Measurements from ENCODE around the gene LDLRAP1.

LDLRAP1 gene

DNA sequence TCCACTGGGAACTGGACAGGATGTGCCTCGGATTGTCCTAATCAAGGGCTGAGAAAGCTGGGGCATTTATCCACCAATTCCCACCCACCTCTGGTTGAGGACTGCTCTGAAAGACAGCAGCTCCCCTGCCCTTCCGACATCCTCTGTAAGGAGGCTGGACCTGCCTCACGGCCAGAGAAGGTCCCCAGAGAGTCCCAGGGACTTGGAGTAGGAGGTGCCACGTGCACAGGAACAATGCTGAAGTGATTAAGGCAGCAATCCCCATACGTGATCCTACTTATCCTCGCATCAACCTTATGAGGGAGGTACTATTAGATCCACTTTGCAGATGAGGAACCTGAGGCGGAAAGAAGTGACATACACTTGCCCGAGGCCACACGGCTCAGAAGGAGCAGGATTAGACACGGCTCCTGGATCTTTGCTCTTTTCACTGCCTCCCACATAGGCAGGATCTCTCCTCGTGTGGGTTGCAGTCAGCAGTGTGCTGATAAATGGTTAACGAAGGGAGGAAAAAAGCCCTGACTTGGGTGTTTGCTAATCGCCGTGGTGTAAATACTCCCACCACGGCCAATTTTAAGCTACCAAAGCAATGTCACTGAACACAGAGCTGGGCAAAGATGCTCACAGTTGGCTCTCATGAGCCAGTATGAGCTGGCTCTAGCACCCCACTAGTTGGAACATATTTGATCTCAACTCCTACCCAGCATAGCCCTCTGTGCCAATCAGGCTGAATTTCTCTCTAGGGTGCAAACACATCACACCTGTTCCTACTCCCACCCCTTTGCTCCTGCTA, 18.6 kb upstream of the LDLRAP1 start:
- DNase-seq = no peak

GRCh38 chr1:25525361-25525688, 18.1 kb upstream of the LDLRAP1 start:
- DNase-seq = no peak

DNA sequence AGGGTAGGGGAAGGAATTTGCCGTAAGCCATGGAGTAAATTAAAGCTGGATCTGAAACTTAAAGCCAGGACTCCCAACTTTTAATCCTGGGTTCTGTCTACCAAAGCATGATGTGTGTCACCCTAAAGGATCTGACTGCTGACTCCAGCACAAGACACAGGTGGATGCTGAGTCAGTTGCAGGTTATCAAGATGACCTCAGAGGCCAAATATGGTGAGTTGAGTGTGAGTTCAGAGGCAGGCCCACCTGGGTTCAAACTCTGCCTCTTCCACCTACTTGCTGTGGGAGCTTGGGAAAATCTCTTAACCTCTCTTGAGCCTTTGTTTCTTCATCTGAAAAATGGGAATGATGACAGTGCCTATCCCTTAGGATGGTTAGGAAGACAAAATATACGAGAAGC, 16.7 kb upstream of the LDLRAP1 start:
- DNase-seq = no peak

DNA sequence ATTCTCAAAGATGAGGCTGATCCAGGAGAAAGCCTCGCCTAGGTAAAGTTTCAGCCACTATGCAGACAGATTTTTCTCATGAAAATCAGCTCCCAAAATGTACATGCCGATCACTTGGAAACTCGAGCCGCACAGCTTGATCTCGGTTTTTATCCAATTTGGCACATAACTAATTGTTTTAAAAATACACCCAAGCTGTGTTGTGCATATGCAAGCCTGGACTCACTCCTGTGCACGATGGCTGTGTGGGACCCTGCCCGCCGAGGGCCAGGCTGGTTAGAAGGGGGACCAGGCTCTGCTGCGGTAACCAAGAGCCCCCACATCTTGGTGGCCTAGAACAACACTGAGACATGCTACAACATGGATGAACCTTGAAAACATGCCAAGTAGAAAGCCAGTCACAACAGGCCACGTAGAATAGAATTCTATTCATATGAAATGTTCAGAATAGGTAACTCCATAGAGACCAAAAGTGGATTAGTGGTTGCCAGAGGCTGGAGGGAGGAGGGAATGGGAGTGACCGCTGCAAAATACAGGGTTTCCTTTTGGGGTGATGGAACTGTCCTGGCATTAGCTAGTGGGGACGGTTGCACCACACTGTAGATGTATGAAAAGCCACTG, 16.1 kb upstream of the LDLRAP1 start:
- DNase-seq = no peak

- DNase-seq = no peak
Measured at GRCh38 chr1:25527946-25528595, 15.3 kb upstream of the LDLRAP1 start.

GRCh38 chr1:25528881-25529517, 14.4 kb upstream of the LDLRAP1 start:
- no peak for DNase-seq

- no peak for DNase-seq
Measured at GRCh38 chr1:25529518-25530185, 13.8 kb upstream of the LDLRAP1 start.

- no peak for DNase-seq
Measured at GRCh38 chr1:25530186-25531081, 13.0 kb upstream of the LDLRAP1 start.

GRCh38 chr1:25531082-25531461, 12.3 kb upstream of the LDLRAP1 start:
- no peak for DNase-seq

GRCh38 chr1:25532970-25533369, 10.4 kb upstream of the LDLRAP1 start:
- no peak for DNase-seq

GRCh38 chr1:25533775-25534409, 9.5 kb upstream of the LDLRAP1 start:
- no peak for DNase-seq

GRCh38 chr1:25534410-25534788, 9.0 kb upstream of the LDLRAP1 start:
- DNase-seq = no peak

GRCh38 chr1:25536124-25536523, 7.3 kb upstream of the LDLRAP1 start:
- DNase-seq = no peak

DNA sequence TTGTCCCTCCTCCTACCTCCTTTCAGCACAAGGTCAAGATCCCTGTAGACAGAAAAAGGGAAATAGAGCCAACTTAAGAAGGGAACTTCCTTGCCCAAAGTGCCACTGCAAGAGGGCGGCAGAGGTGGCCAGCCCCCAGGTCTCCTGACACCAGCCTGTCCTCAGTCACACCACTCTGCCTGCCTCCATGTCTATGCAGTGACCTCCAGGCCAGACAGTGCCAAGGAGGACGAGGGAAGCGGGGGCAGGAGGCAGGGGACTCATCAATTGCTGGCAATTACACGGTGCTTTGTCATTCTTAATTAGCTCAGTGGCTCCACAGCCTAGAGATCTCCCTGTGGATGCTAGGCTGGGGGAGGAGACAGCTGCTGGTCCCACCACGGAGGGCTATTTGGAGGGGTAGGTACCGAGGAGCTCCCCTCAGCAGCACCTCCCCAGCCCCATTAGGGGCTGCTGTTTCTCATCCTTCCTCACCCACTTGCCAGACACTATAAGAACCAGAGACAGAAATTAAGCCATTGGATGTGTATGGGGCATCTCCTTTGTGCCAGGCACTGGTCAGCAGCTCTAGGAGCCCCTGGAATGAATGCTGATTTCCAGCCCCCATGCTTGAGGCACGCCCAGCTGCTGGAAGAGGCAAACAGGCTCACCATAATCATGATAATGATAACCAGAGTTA, 6.1 kb upstream of the LDLRAP1 start:
- DNase-seq = peak; percentile 53

- no peak for DNase-seq
Measured at GRCh38 chr1:25538191-25538767, 5.1 kb upstream of the LDLRAP1 start.

DNA sequence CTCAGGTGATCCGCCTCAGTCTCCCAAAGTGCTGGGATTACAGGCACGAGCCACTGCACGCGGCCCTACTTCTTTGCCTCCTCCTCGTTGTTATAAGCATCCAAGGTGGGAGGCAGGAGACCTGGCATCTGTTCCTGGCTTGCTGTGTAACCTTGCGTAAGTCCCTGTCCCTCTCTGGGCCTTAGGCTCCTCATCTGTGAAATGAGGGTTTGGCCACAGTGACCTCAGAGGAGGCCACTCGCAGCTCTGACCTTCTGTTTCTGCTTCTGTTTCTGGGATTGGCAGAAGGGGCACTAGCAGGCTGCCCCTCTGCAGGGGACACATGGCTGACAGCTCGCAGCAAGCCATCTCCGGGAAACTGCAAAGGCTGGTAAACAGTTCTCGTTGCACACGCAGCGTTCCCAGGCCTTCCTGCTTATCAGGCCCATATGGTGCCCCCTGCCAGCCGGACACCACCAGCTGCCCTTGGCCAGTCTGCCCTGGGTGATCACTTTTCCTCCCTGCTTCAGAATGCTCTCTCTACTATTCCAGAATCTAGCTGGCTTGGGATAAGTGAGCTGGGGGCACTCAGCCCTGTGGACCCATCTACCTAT, 2.6 kb upstream of the LDLRAP1 start:
- no peak for DNase-seq

GRCh38 chr1:25541425-25541824, 2.0 kb upstream of the LDLRAP1 start:
- no peak for DNase-seq

DNA sequence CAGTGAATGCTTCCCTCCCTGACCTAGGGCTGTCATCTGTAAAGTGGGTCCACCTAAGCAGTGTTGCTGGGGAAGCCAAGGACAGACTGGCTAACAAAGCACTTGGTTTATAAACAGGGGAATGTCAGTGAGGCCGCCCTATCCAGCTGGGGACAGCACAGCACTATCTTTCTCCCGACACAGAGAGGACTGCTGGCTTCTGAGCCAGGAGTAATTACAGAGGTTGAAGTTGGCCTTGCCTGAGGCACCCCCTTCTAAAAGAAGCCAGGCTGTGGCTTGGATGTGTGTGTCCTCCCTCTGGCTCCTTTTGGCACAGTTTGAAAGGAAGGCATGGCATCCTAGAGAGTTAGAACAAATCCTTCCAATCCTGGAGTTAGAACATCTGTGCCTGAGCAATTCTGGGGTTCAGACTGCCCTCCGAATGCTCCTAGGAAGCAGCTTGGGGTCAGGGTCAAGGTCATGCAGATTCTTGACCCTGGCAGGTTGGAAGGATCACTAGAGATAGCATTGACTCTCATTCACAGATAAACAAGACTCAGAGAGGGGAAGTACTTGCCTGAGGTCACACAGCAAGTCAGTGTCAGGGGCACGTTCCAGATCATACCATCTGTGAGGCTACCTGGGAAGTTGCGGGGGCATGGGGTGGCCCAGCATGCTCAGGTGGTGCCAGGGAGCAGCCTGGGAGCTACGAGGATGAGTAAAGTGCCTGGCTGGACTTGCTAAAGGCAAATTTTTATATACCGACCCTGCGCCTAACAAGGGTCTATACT, 1.3 kb upstream of the LDLRAP1 start:
- DNase-seq = no peak

- no peak for DNase-seq
Measured at GRCh38 chr1:25543005-25543424, 391 bp upstream of the LDLRAP1 start.

All from suppressor macrophage treated with lipopolysaccharide for 4 hours (primary cell).